ENCODE results near the gene SEPTIN14.
"Not testable (repeated sequence)": the region's sequence is repeated elsewhere in the genome, so short reads cannot be mapped to it uniquely, and the experiment has no call there.

Gene SEPTIN14

GRCh38 chr7:55778631-55779030, 83.9 kb downstream of the SEPTIN14 start:
- no peak for DNase-seq

GRCh38 chr7:55776196-55776595, 86.4 kb downstream of the SEPTIN14 start:
- DNase-seq = no peak

GRCh38 chr7:55775051-55775420, 87.5 kb downstream of the SEPTIN14 start:
- DNase-seq = no peak

GRCh38 chr7:55774327-55775050, 88.1 kb downstream of the SEPTIN14 start:
- no peak for DNase-seq

- no peak for DNase-seq
Observed at GRCh38 chr7:55770778-55771177, 91.8 kb downstream of the SEPTIN14 start.

- DNase-seq = not testable (repeated sequence)
Observed at GRCh38 chr7:55753274-55753862, 109.2 kb downstream of the SEPTIN14 start.

GRCh38 chr7:55744706-55745105, 117.8 kb downstream of the SEPTIN14 start:
- not testable (repeated sequence) for DNase-seq

Data from stimulated activated CD4-positive, alpha-beta T cell treated with anti-CD3 and anti-CD28 coated beads, Interleukin-4, amount 100 ng/mL, for 1 hour (primary cell).